Stimulated activated naive CD8-positive, alpha-beta T cell treated with anti-CD3 and anti-CD28 coated beads, Interleukin-15, Interleukin-2, amounts not matched to agents 100 ng/mL and 50 ng/mL, for 24 hours (primary cell): ENCODE results near the gene PPARG.
"Not testable (repeated sequence)": the region's sequence is repeated elsewhere in the genome, so short reads cannot be mapped to it uniquely, and the experiment has no call there.

Experiments
- H3K27ac Mint-ChIP-seq: one replicate; pipeline ENCODE4 v1.8.0; 2021; ENCODE audit warnings: mild to moderate bottlenecking, mixed read lengths
- H3K27me3 Mint-ChIP-seq: one replicate; pipeline ENCODE4 v1.8.0; 2021; ENCODE audit warnings: mixed read lengths
- H3K36me3 Mint-ChIP-seq: one replicate; pipeline ENCODE4 v1.8.0; 2021; ENCODE audit warnings: low read depth, mixed read lengths
- H3K4me1 Mint-ChIP-seq: one replicate; pipeline ENCODE4 v1.8.0; 2021; ENCODE audit warnings: low read depth, mixed read lengths
- H3K4me3 Mint-ChIP-seq: one replicate; pipeline ENCODE4 v1.8.0; 2021; ENCODE audit warnings: mild to moderate bottlenecking, mixed read lengths
- H3K9me3 Mint-ChIP-seq: one replicate; pipeline ENCODE4 v1.8.0; 2021; ENCODE audit warnings: mixed read lengths

The PPARG gene

DNA sequence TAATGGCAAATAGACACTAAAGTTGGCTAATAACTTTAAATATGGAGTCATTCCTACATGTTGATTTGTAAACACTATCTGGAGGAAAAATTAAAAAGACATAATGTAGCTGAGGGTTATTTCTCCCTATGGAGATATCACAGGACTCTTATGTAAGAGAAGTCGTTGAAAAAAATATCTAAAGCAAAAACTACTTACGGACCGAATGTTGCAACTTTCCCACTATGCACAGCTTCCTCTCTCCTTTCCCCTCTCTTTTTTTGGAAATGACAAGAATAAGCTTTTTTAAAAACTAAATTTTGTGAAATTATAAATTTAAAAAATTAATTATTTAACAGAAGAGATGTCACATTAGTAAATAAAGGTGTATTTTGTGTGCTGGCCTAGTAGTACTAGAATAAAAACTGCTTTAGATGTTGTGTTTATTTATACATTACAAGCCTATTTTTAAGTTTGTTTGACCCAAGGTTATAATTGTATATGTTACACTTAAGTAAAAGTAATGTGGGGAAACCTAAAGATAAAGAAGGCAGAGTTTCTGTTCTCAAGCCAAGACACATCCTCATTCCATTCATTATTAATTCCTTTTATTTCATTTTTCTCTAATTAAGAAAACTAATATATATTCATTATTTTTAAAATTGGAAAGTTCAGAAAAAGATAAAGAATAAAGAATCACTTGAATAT lies 20.7 kb upstream of the PPARG start:
- Mint-ChIP-seq H3K4me3 (no peak overlapping the region), H3K4me1 (no peaks in the 10 kb centered on the region), H3K9me3 (no peaks in the 10 kb centered on the region), H3K27me3 (peaks cover 18% of the 10 kb centered on the region), H3K36me3 (no peaks in the 10 kb centered on the region), H3K27ac (no peak overlapping the region)

DNA sequence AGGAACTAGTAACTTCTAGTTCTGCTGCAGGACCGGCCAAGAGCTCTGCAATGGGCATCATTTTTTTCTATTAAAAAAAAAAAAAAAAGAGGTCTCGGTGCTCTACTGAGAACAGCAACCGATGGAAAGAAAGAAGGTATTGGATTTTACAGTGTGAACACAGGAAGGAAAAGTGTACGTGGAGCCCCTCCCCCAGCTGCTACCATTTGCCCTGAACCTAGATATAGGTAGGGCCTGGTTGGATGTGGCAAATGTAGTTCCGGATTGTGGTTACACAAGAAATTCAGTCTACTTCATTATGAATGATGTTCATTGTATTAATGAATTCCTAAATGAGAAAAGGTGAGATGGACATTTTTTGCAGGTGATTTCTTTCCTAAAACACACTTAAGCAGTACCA lies 17.9 kb upstream of the PPARG start:
- Mint-ChIP-seq H3K4me1 (no peaks in the 10 kb centered on the region), H3K4me3 (no peak overlapping the region), H3K27me3 (peaks cover 23% of the 10 kb centered on the region), H3K9me3 (no peaks in the 10 kb centered on the region), H3K36me3 (no peaks in the 10 kb centered on the region), H3K27ac (no peak overlapping the region)

DNA sequence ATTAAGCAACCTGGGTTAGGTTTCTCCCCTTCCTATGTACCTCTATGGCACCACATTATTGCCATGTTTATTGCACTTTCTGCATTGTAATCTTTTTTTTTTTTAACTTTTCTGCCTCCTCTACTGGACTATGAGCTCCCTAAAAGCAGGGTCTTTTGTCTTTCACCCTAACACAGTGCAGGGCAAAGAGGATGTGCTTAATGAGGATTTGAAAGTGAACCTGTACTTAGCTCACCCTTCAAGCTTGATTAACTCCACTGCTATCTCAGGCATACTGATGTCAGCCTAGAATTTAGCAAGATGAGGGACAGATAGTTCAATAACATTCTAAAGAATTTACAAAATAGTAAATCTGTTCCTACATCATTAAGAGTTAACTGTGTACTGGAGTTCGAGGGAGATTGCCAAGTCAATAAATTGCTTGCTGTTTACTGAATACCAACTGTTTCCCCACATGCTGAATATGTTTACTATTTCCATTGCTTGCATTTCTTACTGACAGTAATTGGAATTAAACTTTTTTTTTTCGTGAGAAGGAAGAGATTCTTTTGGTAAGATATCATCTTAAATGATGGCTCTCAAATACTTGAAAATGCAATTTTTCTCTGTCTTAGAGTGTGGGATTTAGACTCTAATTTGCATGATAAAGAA lies 15.7 kb upstream of the PPARG start:
- no peaks in the 10 kb centered on the region for H3K9me3 Mint-ChIP-seq
- no peaks in the 10 kb centered on the region for H3K36me3 Mint-ChIP-seq
- H3K27me3 Mint-ChIP-seq, result peaks cover 22% of the 10 kb centered on the region
- no peak overlapping the region for H3K27ac Mint-ChIP-seq
- no peaks in the 10 kb centered on the region for H3K4me1 Mint-ChIP-seq
- no peak overlapping the region for H3K4me3 Mint-ChIP-seq

DNA sequence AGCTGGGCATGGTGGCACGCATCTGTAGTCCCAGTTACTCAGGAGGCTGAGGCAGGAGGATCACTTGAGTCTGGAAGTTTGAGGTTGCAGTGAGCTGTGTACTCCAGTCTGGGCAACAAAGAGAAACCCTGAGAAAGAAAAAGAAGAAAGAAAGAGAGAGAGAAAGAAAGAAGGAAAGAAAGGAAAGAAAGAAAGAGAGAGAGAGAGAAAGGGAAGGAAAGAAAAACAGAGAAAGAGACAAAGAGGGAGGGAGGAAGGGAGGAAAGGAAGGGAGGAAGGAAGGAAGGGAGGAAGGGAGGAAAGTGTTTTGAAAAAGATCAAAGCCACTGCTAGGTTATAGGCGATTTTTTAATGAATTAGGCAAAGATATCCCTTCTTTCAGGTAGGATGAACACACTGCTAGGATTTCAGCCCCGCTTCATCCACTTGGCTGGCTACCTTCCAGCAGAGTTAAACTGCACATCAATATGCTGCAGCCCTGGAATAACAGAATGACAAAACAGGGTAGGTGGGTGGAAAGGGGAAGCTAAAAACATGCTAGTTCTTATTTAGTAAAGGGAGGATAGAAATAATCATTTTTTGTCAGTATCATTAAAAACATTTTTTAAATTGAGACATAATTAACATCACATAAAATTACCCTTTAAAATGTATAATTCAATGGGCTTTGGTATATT lies 12.8 kb upstream of the PPARG start:
- H3K27me3 Mint-ChIP-seq, result peaks cover 34% of the 10 kb centered on the region
- no peak overlapping the region for H3K4me3 Mint-ChIP-seq
- H3K27ac Mint-ChIP-seq, result peak overlapping the region; percentile 22
- no peaks in the 10 kb centered on the region for H3K36me3 Mint-ChIP-seq
- H3K4me1 Mint-ChIP-seq, result no peaks in the 10 kb centered on the region
- H3K9me3 Mint-ChIP-seq, result no peaks in the 10 kb centered on the region

GRCh38 chr3:12276827-12277226 lies 12.0 kb upstream of the PPARG start:
- H3K27ac Mint-ChIP-seq, H3K9me3 Mint-ChIP-seq, H3K36me3 Mint-ChIP-seq, H3K4me1 Mint-ChIP-seq, H3K4me3 Mint-ChIP-seq: not testable (repeated sequence)
- H3K27me3 Mint-ChIP-seq, result peaks cover 38% of the 10 kb centered on the region

- Mint-ChIP-seq H3K27me3 (peaks cover 42% of the 10 kb centered on the region), H3K4me3 (no peak overlapping the region), H3K36me3 (no peaks in the 10 kb centered on the region), H3K27ac (no peak overlapping the region), H3K9me3 (no peaks in the 10 kb centered on the region), H3K4me1 (no peaks in the 10 kb centered on the region)
These were observed 10.3 kb upstream of the PPARG start for GRCh38 chr3:12278566-12278965.

- no peaks in the 10 kb centered on the region for H3K9me3 Mint-ChIP-seq
- H3K36me3 Mint-ChIP-seq, result no peaks in the 10 kb centered on the region
- no peaks in the 10 kb centered on the region for H3K4me1 Mint-ChIP-seq
- peaks cover 53% of the 10 kb centered on the region for H3K27me3 Mint-ChIP-seq
- H3K4me3 Mint-ChIP-seq, result no peak overlapping the region
- H3K27ac Mint-ChIP-seq, result no peak overlapping the region
These were observed 9.1 kb upstream of the PPARG start for GRCh38 chr3:12279591-12280326.

DNA sequence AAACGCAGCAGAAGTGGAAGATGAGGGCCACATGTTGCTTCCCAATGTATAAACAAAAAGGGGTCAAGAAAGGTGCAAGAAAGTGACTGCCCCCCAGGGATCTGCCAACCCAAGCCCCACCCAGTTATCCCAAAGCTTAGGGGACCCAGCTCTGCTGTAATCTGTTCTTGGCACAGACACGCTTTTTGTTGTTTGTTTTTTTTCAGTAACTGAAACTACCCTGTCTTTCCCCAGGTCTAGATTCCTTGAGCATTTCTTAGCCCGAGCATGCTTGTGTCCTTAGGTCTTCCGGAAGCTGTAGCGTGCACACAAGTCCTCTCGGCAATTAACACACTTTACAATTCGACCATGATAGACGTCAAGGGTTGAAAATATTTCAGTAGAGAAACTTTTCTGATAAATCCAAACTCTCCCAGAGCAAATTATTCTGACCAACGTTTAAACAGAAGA lies 8.5 kb upstream of the PPARG start:
- no peaks in the 10 kb centered on the region for H3K36me3 Mint-ChIP-seq
- no peaks in the 10 kb centered on the region for H3K4me1 Mint-ChIP-seq
- H3K27ac Mint-ChIP-seq, result no peak overlapping the region
- no peaks in the 10 kb centered on the region for H3K9me3 Mint-ChIP-seq
- H3K4me3 Mint-ChIP-seq, result no peak overlapping the region
- H3K27me3 Mint-ChIP-seq, result peaks cover 60% of the 10 kb centered on the region

- H3K4me3 Mint-ChIP-seq, result no peak overlapping the region
- H3K27ac Mint-ChIP-seq, result no peak overlapping the region
- H3K36me3 Mint-ChIP-seq, result no peaks in the 10 kb centered on the region
- no peaks in the 10 kb centered on the region for H3K9me3 Mint-ChIP-seq
- peaks cover 72% of the 10 kb centered on the region for H3K27me3 Mint-ChIP-seq
- H3K4me1 Mint-ChIP-seq, result peaks cover 12% of the 10 kb centered on the region
These were observed 4.3 kb upstream of the PPARG start for GRCh38 chr3:12284591-12284990.

GRCh38 chr3:12285003-12285555 lies 3.8 kb upstream of the PPARG start:
- H3K27ac Mint-ChIP-seq, result no peak overlapping the region
- H3K27me3 Mint-ChIP-seq, result peaks cover 72% of the 10 kb centered on the region

DNA sequence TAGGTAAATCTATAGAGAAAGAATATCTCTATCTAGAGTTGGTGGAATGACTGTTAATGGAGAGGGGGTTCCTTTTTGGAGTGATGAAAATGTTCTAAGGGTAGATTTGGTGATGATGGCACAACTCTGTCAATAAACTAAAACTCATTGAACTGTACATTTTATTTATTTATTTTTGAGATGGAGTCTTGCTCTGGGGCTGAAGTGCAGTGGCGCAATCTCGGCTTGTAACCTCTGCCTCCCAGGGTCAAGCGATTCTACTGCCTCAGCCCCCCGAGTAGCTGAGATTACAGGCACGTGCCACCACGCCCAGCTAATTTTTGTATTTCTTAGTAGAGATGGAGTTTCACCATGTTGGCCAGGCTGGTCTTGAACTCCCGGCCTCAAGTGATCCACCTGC lies 3.1 kb upstream of the PPARG start:
- H3K27ac Mint-ChIP-seq, H3K9me3 Mint-ChIP-seq, H3K36me3 Mint-ChIP-seq, H3K4me3 Mint-ChIP-seq: not testable (repeated sequence)
- Mint-ChIP-seq H3K4me1 (peaks cover 12% of the 10 kb centered on the region), H3K27me3 (peaks cover 66% of the 10 kb centered on the region)

More at GRCh38 chr3:12285003-12285555, 3.8 kb upstream of the PPARG start:
- Mint-ChIP-seq H3K4me1 (peaks cover 12% of the 10 kb centered on the region), H3K9me3 (no peaks in the 10 kb centered on the region), H3K4me3 (no peak overlapping the region), H3K36me3 (no peaks in the 10 kb centered on the region)

DNA sequence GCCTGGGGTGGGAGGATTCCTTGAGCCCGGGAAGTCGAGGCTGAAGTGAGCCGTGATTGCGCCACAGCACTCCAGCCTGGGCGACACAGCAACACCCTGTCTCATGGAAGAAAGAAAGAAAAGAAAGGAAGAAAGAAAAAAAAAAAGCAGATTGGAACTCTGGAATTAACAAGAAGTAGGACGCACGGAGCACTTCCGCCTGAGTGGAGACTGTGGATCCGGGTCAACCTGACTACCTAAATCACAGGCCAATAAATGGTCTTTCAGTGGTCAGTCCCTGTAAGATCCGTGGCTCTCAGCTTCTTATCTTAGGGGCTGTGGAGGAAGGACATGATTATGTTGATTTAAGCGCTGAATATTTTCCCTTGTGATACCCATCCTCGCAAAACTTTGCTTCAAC lies 2.4 kb upstream of the PPARG start:
- Mint-ChIP-seq H3K27me3 (peaks cover 70% of the 10 kb centered on the region), H3K4me3 (peak overlapping the region; percentile 70), H3K4me1 (peaks cover 12% of the 10 kb centered on the region), H3K36me3 (no peaks in the 10 kb centered on the region), H3K9me3 (no peaks in the 10 kb centered on the region), H3K27ac (no peak overlapping the region)

DNA sequence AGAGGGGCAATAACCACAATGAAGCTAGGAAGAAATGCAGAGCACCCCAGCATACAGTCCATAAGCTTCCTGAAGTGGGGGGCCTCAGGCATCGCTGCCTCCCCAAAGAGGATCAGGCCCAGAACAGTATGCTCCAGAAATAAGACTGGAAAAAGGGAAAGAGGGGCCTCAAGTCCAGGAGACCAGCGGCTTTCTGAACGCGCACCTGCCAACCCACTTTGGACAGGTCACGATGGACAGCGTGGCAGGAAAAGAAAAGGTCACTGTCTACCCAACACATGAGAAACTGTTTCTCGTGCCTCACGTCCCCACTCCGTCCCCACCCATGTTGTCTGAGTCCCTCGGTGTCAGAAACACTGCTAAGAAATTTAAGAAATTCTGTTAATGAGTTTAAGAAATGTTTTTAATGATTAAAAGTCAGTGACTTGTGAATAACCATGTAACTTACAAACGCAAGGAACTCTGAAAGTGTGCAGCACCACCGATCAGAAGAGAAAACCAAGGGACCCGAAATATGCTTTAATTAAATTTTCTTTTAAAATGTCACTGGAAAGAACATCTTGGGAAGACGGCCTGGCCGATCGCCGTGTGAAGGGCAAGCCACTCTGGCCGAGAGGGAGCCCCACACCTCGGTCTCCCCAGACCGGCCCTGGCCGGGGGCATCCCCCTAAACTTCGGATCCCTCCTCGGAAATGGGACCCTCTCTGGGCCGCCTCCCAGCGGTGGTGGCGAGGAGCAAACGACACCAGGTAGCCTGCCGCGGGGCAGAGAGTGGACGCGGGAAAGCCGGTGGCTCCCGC lies 1.7 kb upstream of the PPARG start:
- Mint-ChIP-seq H3K9me3 (no peaks in the 10 kb centered on the region), H3K36me3 (no peaks in the 10 kb centered on the region), H3K27me3 (peaks cover 66% of the 10 kb centered on the region), H3K4me1 (peaks cover 12% of the 10 kb centered on the region), H3K27ac (no peak overlapping the region), H3K4me3 (peak overlapping the region; percentile 70)

- Mint-ChIP-seq H3K4me3 (peak overlapping the region; percentile 47), H3K27ac (no peak overlapping the region), H3K4me1 (peaks cover 12% of the 10 kb centered on the region), H3K36me3 (no peaks in the 10 kb centered on the region), H3K9me3 (no peaks in the 10 kb centered on the region), H3K27me3 (peaks cover 64% of the 10 kb centered on the region)
These were observed 1.1 kb upstream of the PPARG start for GRCh38 chr3:12287727-12288181.
